ENCODE data around the gene SPATA22.
"Not testable (repeated sequence)": the region's sequence is repeated elsewhere in the genome, so short reads cannot be mapped to it uniquely, and the experiment has no call there.

DNA sequence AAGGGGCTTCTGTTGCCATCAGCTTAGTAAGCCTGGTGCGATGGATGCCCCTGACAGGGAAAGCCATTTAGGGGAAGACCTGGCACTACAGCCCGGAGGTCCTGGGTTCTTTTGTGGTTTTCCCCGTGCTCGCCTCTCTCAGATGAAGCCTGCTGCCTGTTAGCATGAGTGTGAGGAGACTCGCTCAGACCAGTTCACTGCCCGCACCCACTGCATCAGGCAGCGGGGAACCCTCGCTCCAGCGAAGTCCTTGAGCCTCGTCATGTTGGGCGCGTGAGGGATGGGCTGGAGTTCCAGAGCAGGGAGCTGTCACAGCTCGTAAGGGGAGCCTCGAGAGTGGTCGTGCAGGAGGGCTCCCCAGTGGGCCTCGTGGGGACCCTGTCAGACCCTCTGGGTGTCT is 59.4 kb downstream of the SPATA22 start:
- TF ChIP-seq L3MBTL2 (conservative IDR thresholded peaks at IDR 0.05); SUZ12 (IDR thresholded peaks at IDR 0.05); ZNF384 (IDR thresholded peaks at IDR 0.05); SP1 (IDR thresholded peaks at IDR 0.05); BHLHE40 (IDR thresholded peaks at IDR 0.05; ENCODE audit: borderline replicate concordance); ELF4 (IDR thresholded peaks at IDR 0.05); HDGF (IDR thresholded peaks at IDR 0.05; ENCODE audit: borderline replicate concordance); FOXM1 (IDR thresholded peaks at IDR 0.05; ENCODE audit: borderline replicate concordance); FOXK2 (IDR thresholded peaks at IDR 0.05); NFRKB (IDR thresholded peaks at IDR 0.05); TARDBP (IDR thresholded peaks at IDR 0.05); CTBP1 (IDR thresholded peaks at IDR 0.05; ENCODE audit: borderline replicate concordance); LEF1 (IDR thresholded peaks at IDR 0.05; ENCODE audit: borderline replicate concordance): not testable (repeated sequence)

All from HEK293T (cell line).